Cortex of kidney (tissue), 1 donor: Measurements from ENCODE around the gene RUNX1.

Experiments used
- DNase-seq: peaks from one replicate; lab custom pipeline; 2025; lab: John Stamatoyannopoulos, UW

The RUNX1 gene

DNA sequence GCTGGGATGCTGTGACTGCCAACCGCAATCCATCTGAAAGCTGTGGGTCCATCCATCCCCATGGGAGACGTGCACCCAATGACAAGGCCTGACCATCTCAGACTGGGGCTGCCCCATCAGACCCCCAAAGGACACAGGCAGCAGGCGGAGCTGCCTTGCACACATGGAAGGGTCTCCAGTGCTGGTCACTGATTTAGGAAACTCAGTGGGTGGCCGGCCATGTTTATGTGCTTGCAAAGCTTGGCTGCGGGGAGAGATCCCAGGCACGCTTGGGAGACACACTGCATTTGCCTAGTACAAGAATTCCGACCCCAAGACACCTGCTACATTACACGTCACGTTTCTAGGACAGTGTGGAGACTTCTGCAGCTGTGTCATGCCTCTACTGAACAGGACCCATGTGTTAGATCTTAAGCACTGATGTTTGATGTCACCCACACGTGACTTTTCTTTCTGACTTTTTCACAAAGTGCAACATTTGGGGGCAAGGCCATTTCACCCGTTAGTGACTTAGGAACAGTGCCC lies 198.9 kb downstream of the RUNX1 start:
- no peak for DNase-seq

DNA sequence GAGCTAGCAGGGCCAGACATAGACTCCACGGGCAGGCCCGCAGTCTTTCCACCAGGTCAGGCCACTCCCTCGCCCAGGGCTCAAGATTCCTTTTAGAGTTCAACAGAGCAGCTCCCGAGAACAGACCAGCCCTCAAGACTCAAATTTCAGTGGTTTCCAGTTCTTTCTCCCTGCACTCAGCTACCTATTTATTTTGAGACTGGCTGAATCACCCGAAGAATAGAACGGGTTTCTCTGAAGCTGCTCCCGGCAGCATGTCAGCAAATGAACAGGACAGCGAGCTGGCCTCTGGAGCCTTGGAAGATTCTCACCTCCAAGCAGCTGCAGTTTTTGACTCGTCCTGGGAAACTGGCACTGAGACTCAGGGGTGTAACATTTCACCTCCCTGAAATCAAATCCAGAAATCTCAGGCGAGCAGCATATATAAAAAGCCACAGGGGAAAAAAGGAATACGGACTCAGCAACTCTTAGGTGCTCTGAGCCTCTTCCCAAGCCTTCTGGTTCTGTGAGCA lies 202.4 kb downstream of the RUNX1 start:
- no peak for DNase-seq

- DNase-seq, result no peak
These were observed 203.3 kb downstream of the RUNX1 start for GRCh38 chr21:34845521-34846451.

DNA sequence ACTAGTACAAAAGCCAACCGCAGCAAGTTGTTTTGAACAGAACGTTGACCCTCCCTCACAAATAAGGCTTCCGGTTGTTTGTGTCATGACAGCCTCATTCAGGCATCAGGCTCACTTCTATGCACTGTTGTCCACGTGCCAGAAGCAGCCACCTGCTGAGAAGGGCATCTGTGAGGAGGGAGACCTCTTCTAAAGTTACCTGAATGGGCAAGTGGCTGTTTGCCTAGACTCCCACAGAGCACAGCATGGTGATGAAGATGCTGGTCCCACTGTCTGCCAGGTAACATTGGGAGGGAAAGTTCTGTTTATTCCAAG lies 204.2 kb downstream of the RUNX1 start:
- DNase-seq, result no peak

DNA sequence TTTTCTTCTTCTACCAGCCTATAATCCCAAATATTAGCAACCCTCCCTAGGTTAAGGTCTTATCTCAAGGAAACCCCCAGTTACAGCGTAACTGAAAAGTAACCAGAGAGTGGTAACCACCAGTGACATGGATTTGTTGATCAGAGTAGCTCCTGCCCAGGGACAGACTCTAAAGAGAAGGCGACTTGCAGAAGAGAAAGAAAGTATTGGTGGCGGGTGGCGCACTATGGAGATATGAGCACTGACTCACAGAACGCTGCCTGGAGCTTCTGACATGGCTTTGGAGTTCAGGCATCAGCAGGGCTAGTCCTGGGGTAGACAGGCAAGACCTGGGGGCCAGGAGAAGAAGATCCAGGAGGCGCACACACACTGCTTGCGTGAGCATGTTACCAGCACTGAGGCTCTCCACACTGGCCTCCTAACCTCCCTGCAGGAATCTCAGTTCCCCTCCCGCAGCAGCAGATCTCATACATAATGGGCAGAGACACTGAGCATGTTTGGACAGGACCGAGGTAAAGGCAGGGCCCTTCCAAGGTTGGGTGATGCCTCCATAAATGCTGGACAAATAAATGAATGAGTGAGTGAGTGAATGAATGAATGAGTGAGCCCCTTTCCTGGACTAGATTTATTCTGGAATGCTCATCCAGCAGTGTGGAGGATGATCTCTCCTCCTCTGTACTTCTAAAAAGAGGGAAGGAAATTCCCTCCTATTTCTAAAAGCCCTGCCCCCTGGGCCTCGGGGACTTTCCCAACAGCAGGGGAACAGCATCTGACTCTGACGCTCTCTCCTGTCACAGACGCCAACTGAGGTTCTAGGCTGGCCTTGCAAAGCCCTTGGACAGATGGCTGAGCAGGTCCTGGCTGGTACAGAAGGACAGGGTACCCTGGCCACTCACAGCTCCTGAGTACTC lies 204.8 kb downstream of the RUNX1 start:
- DNase-seq, result no peak

DNA sequence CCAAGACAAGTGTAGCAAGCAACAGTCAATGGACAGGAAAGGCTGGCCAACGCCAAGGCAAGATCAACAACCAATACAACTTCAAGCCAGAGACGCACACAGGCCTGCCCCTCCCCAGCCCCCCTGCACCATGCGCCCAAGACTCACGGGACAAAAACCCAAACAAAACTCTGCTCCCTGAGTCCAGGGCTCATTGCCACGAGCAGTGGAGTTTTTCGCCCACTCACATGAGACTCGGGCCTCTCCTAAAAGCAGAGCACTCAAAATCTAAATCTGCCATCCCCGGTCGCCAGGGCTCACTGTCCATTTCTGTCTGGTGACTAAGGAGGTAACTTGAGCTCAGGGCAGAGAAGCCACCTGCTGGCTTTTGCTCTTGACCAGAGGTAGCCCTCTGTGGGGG lies 205.5 kb downstream of the RUNX1 start:
- DNase-seq, result no peak

DNA sequence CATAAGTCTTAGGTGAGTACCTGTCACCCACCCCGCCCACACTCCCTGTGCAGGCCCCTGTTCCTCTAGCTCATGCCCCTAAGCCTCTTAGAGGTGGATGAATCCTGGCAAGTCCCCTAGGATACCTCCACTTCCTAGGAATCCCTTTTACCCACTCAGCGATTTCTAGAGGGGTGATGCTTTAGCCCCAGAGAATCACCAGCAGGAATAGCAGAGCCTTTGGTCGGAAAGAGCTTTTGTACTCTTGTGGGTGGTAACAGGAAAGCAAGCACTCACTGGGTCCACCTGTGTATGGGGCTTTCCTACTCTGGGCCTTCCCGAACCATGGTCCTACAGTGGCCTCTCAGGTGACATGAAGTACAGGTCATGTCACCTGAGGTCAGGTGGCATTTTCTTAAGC lies 207.9 kb downstream of the RUNX1 start:
- DNase-seq, result no peak

- no peak for DNase-seq
These were observed 208.4 kb downstream of the RUNX1 start for GRCh38 chr21:34840693-34841092.

DNA sequence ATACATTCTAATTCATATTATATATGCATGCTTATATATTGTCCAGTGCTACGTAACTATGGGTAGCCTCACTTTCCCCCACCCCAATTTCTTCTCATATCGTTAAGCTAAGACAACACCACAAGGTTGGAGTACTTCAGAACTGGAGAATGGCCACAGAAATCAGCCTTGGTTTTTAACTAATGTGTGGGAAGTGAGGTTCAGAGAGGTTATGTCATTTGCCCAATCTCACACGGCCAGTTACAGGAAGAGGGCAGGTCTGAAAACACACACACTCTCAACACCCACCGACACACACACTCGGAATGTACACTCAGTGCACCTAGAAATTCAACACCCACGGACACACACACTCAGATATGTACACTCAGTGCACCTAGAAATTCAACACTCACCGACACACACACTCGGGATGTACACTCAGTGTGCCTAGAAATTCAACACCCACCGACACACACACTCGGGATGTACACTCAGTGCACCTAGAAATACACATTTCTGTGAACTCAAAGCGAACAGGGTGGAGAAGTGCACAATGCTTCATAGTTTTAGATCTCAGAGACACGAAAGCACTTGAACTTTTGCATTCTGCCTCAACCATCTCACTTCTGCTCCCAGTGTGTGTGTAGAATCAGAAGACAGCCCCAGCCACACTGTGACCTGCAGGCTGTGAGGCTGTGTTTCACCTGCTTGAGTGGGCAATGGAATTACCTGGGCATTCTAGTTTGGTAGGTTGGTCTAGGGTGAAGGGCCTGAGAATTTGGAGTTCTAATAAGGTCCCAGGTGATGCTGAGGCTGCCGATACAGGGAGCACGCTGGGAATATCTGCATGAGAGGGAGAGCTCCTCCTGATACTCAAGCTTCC lies 209.9 kb downstream of the RUNX1 start:
- DNase-seq, result no peak

DNA sequence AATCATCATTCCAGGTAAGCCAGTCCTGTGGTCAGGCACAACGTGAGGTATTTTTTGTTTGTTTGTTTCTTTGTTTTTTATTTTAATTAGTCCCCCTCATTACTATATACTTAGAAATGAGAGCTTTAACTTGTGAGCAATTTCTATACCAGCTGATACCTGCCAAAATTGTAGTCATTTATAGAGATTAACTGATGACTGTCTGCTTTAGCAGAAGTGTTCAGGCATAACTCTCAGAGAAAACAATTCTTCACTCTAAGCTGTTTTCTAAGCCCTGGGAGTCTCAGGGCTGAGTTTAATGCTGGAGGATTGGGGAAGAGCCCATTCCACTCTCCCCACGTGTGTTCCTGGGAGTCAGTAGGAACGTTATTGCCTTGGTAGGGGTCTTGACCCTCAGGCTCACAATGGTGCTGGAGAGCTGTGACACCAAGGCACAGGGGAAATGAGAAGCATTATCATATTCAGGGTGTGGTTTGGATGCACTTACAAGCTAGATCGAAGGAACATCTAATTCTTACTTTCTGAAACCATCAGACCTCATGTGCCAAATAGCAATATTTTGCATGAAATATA lies 212.1 kb downstream of the RUNX1 start:
- no peak for DNase-seq

GRCh38 chr21:34836103-34836932 lies 212.8 kb downstream of the RUNX1 start:
- no peak for DNase-seq

GRCh38 chr21:34835526-34835925 lies 213.6 kb downstream of the RUNX1 start:
- DNase-seq, result no peak

GRCh38 chr21:34834852-34835501 lies 214.1 kb downstream of the RUNX1 start:
- no peak for DNase-seq

DNA sequence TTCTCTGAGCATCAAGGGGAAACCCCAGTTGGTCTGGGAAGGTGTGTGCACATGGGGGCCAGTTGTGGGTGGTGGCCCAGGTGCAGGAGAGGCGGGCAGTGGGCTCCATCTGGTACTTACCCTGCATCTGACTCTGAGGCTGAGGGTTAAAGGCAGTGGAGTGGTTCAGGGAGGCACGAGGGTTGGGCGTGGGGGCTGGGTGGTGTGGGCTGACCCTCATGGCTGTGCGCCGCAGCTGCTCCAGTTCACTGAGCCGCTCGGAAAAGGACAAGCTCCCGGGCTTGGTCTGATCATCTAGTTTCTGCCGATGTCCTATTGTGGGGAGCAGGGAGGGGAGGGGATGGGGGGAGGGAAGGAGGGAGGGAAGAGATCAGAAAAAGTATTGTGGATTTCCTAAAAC lies 214.8 kb downstream of the RUNX1 start:
- DNase-seq, result no peak

GRCh38 chr21:34833465-34833864 lies 215.6 kb downstream of the RUNX1 start:
- DNase-seq, result no peak

- DNase-seq, result no peak
These were observed 218.5 kb downstream of the RUNX1 start for GRCh38 chr21:34830386-34831170.

- DNase-seq, result no peak
These were observed 221.5 kb downstream of the RUNX1 start for GRCh38 chr21:34827445-34828235.

DNA sequence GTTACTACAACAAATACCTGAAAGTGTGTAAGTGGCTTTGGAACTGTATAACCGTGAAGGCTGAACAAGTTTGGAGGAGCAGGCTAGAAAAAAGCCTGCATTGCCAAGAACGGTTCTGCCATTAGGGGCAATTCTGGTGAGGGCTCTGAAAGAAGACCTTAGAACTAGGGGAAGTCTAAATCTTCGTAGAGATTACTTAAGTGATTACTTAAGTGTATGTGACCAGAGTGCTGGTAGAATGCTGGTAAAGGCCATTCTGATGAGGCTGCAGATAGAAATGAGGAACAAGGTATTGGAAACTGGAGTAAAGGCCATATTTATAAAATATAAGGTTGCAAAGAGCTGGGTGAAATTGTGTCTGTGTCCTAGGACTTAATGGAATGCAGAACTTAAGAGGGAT lies 222.3 kb downstream of the RUNX1 start:
- no peak for DNase-seq
